ENCODE measurements around the gene TOMM40. TPM values are rescaled to one million over a fixed set of nuclear protein-coding genes. Genes with fewer than 3 reads are reported as not detected.

The TOMM40 gene
- total and polyA plus RNA-seq, 8 donors: 12.8 to 28.8 (median 17.8) TPM

GRCh38 chr19:44847144-44848035, 43.7 kb upstream of the TOMM40 start:
- peak; percentile 18 to 39 (median 36) for ATAC-seq
- no peaks in the 10 kb centered on the region for H3K36me3 ChIP-seq
- H3K27me3 ChIP-seq: no peaks in the 10 kb centered on the region
- no peak for TF ChIP-seq CTCF (IDR thresholded peaks at IDR 0.05)
- no peak for FAIRE-seq
- H3K4me1 ChIP-seq: peaks cover 0 to 7% (median 6%) of the 10 kb centered on the region in 3 donors
- no peaks in the 10 kb centered on the region for H3K9me3 ChIP-seq
- WGBS, 2 donors: 0 to 1% methylated on average over 45 to 47 of the region's 47 CpGs
- intact Hi-C loops (cut with DNase I): no loop called here
- peak overlapping the region; percentile 92 to 99 (median 97) for H3K27ac ChIP-seq
- DNase-seq: peak; percentile 78 to 88 (median 84)
- peak overlapping the region; percentile 92 to 97 (median 92) for H3K4me3 ChIP-seq

GRCh38 chr19:44848036-44848811, 42.8 kb upstream of the TOMM40 start:
- TF ChIP-seq CTCF (IDR thresholded peaks at IDR 0.05): no peak
- no peak for ATAC-seq
- H3K4me1 ChIP-seq: peaks cover 0 to 7% (median 6%) of the 10 kb centered on the region in 3 donors
- no peak for FAIRE-seq
- H3K9me3 ChIP-seq: no peaks in the 10 kb centered on the region
- peak overlapping the region; percentile 92 to 97 (median 92) for H3K4me3 ChIP-seq
- intact Hi-C loops (cut with DNase I): no loop called here
- 20 to 21% methylated on average over 19 of the region's 19 CpGs for WGBS, 2 donors
- no peaks in the 10 kb centered on the region for H3K36me3 ChIP-seq
- DNase-seq: peak in 1 of 6 donors; percentile 24
- peak overlapping the region; percentile 92 to 99 (median 97) for H3K27ac ChIP-seq
- no peaks in the 10 kb centered on the region for H3K27me3 ChIP-seq

GRCh38 chr19:44848812-44849447, 42.1 kb upstream of the TOMM40 start:
- Histone ChIP-seq H3K27me3 (no peaks in the 10 kb centered on the region), H3K27ac (peak overlapping the region in 2 of 4 donors; percentile 98 to 99), H3K4me3 (peak overlapping the region in 1 of 4 donors; percentile 92), H3K36me3 (no peaks in the 10 kb centered on the region), H3K9me3 (no peaks in the 10 kb centered on the region), H3K4me1 (peaks cover 0 to 7% (median 6%) of the 10 kb centered on the region in 3 donors)
- WGBS, 2 donors: 42 to 52% methylated on average over 17 to 18 of the region's 18 CpGs
- ATAC-seq (no peak), FAIRE-seq (no peak), DNase-seq (peak in 3 of 6 donors; percentile 29 to 62 (median 56))
- intact Hi-C loops (cut with DNase I): no loop called here
- no peak for TF ChIP-seq CTCF (IDR thresholded peaks at IDR 0.05)

GRCh38 chr19:44850641-44851109, 40.4 kb upstream of the TOMM40 start:
- Histone ChIP-seq H3K36me3 (no peaks in the 10 kb centered on the region), H3K4me1 (peaks cover 0 to 2% (median 0%) of the 10 kb centered on the region in 3 donors), H3K9me3 (no peaks in the 10 kb centered on the region), H3K27me3 (no peaks in the 10 kb centered on the region), H3K27ac (peak overlapping the region in 2 of 4 donors; percentile 98 to 99), H3K4me3 (no peak overlapping the region)
- FAIRE-seq: no peak
- WGBS, 2 donors: 14 to 25% methylated on average over 8 of the region's 8 CpGs
- intact Hi-C loops (cut with DNase I): no loop called here
- peak in 1 of 4 donors; percentile 13 for ATAC-seq
- TF ChIP-seq CTCF (IDR thresholded peaks at IDR 0.05): no peak
- DNase-seq: peak in 4 of 6 donors; percentile 50 to 71 (median 60)
